IPS-18a (cell line): ENCODE data around the gene TMEM222.
"Not testable (repeated sequence)": the region's sequence is repeated elsewhere in the genome, so short reads cannot be mapped to it uniquely, and the experiment has no call there.

Experiments used
- H3K27ac ChIP-seq: one replicate; pipeline ENCODE4 v1.5.1; 2013; ENCODE audit warnings: low read length
- H3K27me3 ChIP-seq: one replicate; pipeline ENCODE4 v1.6.1; 2013; ENCODE audit warnings: mild to moderate bottlenecking, low read length; ENCODE audit not compliant: control insufficient read depth, insufficient read depth
- H3K36me3 ChIP-seq: one replicate; pipeline ENCODE4 v1.6.1; 2013; ENCODE audit warnings: low read depth, low read length; ENCODE audit not compliant: control insufficient read depth
- H3K4me1 ChIP-seq: one replicate; pipeline ENCODE4 v1.6.1; 2013; ENCODE audit warnings: low read depth, low read length; ENCODE audit not compliant: control insufficient read depth
- H3K4me3 ChIP-seq: one replicate; pipeline ENCODE4 v1.5.1; 2013; ENCODE audit warnings: low read length
- H3K9ac ChIP-seq: one replicate; pipeline ENCODE4 v1.6.1; 2013; ENCODE audit warnings: mild to moderate bottlenecking, low read length, moderate library complexity
- H3K9me3 ChIP-seq: one replicate; pipeline ENCODE4 v1.6.1; 2013; ENCODE audit warnings: low read depth, low read length; ENCODE audit not compliant: control insufficient read depth

The TMEM222 gene

GRCh38 chr1:27377760-27378495 lies 56.0 kb downstream of the TMEM222 start:
- Histone ChIP-seq H3K27me3 (peaks cover 15% of the 10 kb centered on the region), H3K27ac (no peak overlapping the region), H3K4me3 (no peak overlapping the region), H3K4me1 (no peaks in the 10 kb centered on the region), H3K36me3 (no peaks in the 10 kb centered on the region), H3K9me3 (no peaks in the 10 kb centered on the region), H3K9ac (no peak overlapping the region)

- H3K27ac ChIP-seq: no peak overlapping the region
- peaks cover 15% of the 10 kb centered on the region for H3K27me3 ChIP-seq
- no peaks in the 10 kb centered on the region for H3K36me3 ChIP-seq
- no peak overlapping the region for H3K9ac ChIP-seq
- H3K4me1 ChIP-seq: no peaks in the 10 kb centered on the region
- no peaks in the 10 kb centered on the region for H3K9me3 ChIP-seq
- no peak overlapping the region for H3K4me3 ChIP-seq
Observed at GRCh38 chr1:27379564-27380122, 57.7 kb downstream of the TMEM222 start.

- no peak overlapping the region for H3K9ac ChIP-seq
- H3K27ac ChIP-seq: no peak overlapping the region
- peaks cover 15% of the 10 kb centered on the region for H3K27me3 ChIP-seq
- H3K4me3 ChIP-seq: no peak overlapping the region
- no peaks in the 10 kb centered on the region for H3K9me3 ChIP-seq
- H3K36me3 ChIP-seq: no peaks in the 10 kb centered on the region
- no peaks in the 10 kb centered on the region for H3K4me1 ChIP-seq
Observed at GRCh38 chr1:27380224-27380623, 58.3 kb downstream of the TMEM222 start.

GRCh38 chr1:27380766-27381733 lies 59.1 kb downstream of the TMEM222 start:
- Histone ChIP-seq H3K36me3 (no peaks in the 10 kb centered on the region), H3K27ac (no peak overlapping the region), H3K9me3 (no peaks in the 10 kb centered on the region)

GRCh38 chr1:27381969-27382762 lies 60.2 kb downstream of the TMEM222 start:
- Histone ChIP-seq H3K4me3 (no peak overlapping the region), H3K9ac (no peak overlapping the region), H3K9me3 (no peaks in the 10 kb centered on the region), H3K27ac (no peak overlapping the region), H3K36me3 (no peaks in the 10 kb centered on the region), H3K27me3 (peaks cover 15% of the 10 kb centered on the region), H3K4me1 (no peaks in the 10 kb centered on the region)

More at GRCh38 chr1:27380766-27381733, 59.1 kb downstream of the TMEM222 start:
- no peak overlapping the region for H3K9ac ChIP-seq
- H3K4me1 ChIP-seq: no peaks in the 10 kb centered on the region
- no peak overlapping the region for H3K4me3 ChIP-seq
- peaks cover 15% of the 10 kb centered on the region for H3K27me3 ChIP-seq

GRCh38 chr1:27383039-27383605 lies 61.2 kb downstream of the TMEM222 start, which contains the start of gene CD164L2:
CD164L2 (minus strand) TSS chr1:27383333; CDS start chr1:27383239, 94 bp downstream.
- H3K9ac ChIP-seq: no peak within 1 kb of the TSS
- no peaks in the 10 kb centered on the region for H3K9me3 ChIP-seq
- peaks cover 15% of the 10 kb centered on the region for H3K27me3 ChIP-seq
- H3K27ac ChIP-seq: no peak within 1 kb of the TSS
- H3K36me3 ChIP-seq: no peaks in the 10 kb centered on the region
- H3K4me1 ChIP-seq: no peaks in the 10 kb centered on the region
- peak within 1 kb of the TSS; percentile 50 for H3K4me3 ChIP-seq

- Histone ChIP-seq H3K4me1 (no peaks in the 10 kb centered on the region), H3K27ac (no peak overlapping the region), H3K9me3 (no peaks in the 10 kb centered on the region), H3K36me3 (no peaks in the 10 kb centered on the region), H3K9ac (no peak overlapping the region), H3K27me3 (peaks cover 15% of the 10 kb centered on the region), H3K4me3 (no peak overlapping the region)
Observed at GRCh38 chr1:27383661-27384060, 61.7 kb downstream of the TMEM222 start.

GRCh38 chr1:27384797-27385196 lies 62.8 kb downstream of the TMEM222 start:
- H3K9me3 ChIP-seq, H3K4me1 ChIP-seq, H3K36me3 ChIP-seq, H3K4me3 ChIP-seq, H3K27ac ChIP-seq, H3K9ac ChIP-seq: not testable (repeated sequence)
- peaks cover 15% of the 10 kb centered on the region for H3K27me3 ChIP-seq
